ENCODE results near the gene CCDC59. TPM values are rescaled to one million over a fixed set of nuclear protein-coding genes. Genes with fewer than 3 reads are reported as not detected.

CCDC59 gene
- total and polyA plus RNA-seq, 9 of the 15 experiments (the other 6 are each of a cell fraction or from before 2014, with no cell fraction given) = 34.0 to 186 (median 119) TPM

DNA sequence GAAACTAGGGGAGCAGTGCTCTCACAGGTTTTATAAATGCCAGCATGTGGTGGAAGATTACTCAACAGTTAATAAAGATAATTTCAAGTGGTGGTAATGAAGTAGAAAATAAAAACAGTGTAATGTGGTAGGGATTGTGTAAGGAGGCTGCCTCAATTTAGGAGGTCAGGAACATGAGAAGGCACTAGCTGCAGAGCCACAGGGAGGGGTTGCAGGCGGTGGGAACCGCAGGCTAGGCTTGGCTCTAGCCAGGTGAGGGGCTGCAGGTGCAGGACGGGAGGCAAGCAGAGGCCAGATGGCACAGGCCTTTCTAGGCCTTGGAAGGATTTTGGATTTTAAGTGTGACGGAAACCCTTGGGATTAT is 910 bp upstream of the CCDC59 start:
- intact Hi-C loops (cut with micrococcal nuclease) = no loop called here
- no peak for FAIRE-seq
- Histone ChIP-seq H3K9me1 (ENCODE audit: control insufficient read depth, insufficient read depth, low read length) (no peaks in the 10 kb centered on the region), H3K9me3 (replicated peaks; ENCODE audit: control insufficient read depth, insufficient read depth, low read depth, low read length) (no peaks in the 10 kb centered on the region), H2AFZ (ENCODE audit: low read depth, low read length) (peak overlapping the region; percentile 99), H4K20me1 (replicated peaks; ENCODE audit: control insufficient read depth, insufficient read depth, low read length) (no peaks in the 10 kb centered on the region; the same call in 1 of the 2 replicates), H3K4me1 (replicated peaks in 1 of 2; ENCODE audit: control insufficient read depth in 2 of 2, insufficient read depth in 2 of 2, low read length in 2 of 2) (peaks cover 0 to 3% of the 10 kb centered on the region in 2 experiments; a peak in 2 of 5 replicates), H3K9ac (ENCODE audit: insufficient read depth in 1 of 2, low read depth in 2 of 2, low read length in 2 of 2) (peak overlapping the region; percentile 60 to 90), H3K4me2 (ENCODE audit: insufficient read depth, low read length) (peak overlapping the region; percentile 84), H3K36me3 (ENCODE audit: control insufficient read depth, insufficient read depth, low read length) (peaks cover 29% of the 10 kb centered on the region), H3K27ac (ENCODE audit: extremely low read depth, low read depth, low read length) (peak overlapping the region; percentile 55; the same call in 1 of the 3 replicates), H3K27me3 (ENCODE audit: control insufficient read depth in 2 of 2, insufficient read depth in 2 of 2, low read length in 2 of 2) (no peaks in the 10 kb centered on the region), H3K79me2 (ENCODE audit: control insufficient read depth, insufficient read depth, low read length) (peaks cover 36% of the 10 kb centered on the region), H3K4me3 (peak overlapping the region; percentile 95)
- TSS peak; percentile 57 for BruUV-seq (replicated peaks)
- DNase-seq (ENCODE audit: extremely low read depth in 1 of 4, low spot score in 3 of 4) = peak in 2 of 4 experiments; percentile 11 to 41
- whole genome bisulfite sequencing (ENCODE audit: insufficient coverage, low coverage, missing lambda C conversion rate) = 5% methylated on average over 4 of the region's 4 CpGs
- TF ChIP-seq CEBPB (tag; IDR thresholded peaks at IDR 0.05) (peak; percentile 7; the same call in 1 of the 2 replicates), FUS (optimal IDR thresholded peaks at IDR 0.05; ENCODE audit: low read depth, low read length) (no peak), ZNF224 (CRISPR knock-in tag; IDR thresholded peaks at IDR 0.05) (0 out of 2 replicates have a peak, but pooled peaks have one; percentile 63)
- ChIA-PET CTCF (ENCODE audit: low intra/inter-chr PET ratio) (interaction anchor here (0.6 kb wide), 1 partner anchor 340 kb away, joined by 3 read pairs; no protein-coding TSS in a partner anchor), POLR2A (interaction anchor here (0.6 kb wide), 1 partner anchor 477 kb away, joined by 4 read pairs; no protein-coding TSS in a partner anchor)
- in situ Hi-C loops (cut with MboI) = no loop called here
- ATAC-seq = peak; percentile 54

DNA sequence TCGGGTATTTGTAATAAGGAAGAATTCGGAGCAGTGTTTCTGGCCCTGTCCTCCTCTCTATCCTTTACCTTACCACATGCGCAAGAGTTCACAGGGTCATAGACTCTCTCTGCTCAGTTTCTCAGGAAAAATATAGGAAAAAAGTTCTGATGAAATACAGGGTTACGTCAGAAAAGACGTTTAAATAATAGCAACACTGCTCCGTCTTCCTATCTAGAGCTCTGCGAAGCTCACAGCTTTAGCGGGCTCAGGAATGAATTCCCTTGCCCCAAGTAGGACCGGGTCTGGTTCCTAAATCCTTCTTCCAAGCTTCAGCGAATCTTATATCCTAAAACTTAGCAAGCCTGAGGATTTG is 365 bp downstream of the CCDC59 start:
- ChIA-PET POLR2A (interaction anchor here (0.9 to 1.3 kb wide), 4 partner anchors 8 to 23 kb away, joined by 3 to 6 read pairs (median 4); no protein-coding TSS in a partner anchor), CTCF (ENCODE audit: low intra/inter-chr PET ratio) (no interaction called here)
- DNase-seq (ENCODE audit: extremely low read depth in 1 of 4, low spot score in 3 of 4) (peak in 3 of 4 experiments; percentile 20 to 23 (median 21)), FAIRE-seq (no peak), ATAC-seq (peak; percentile 5; the same call in 2 of the 3 replicates)
- Histone ChIP-seq H3K4me1 (replicated peaks in 1 of 2; ENCODE audit: control insufficient read depth in 2 of 2, insufficient read depth in 2 of 2, low read length in 2 of 2) (peaks cover 0 to 3% of the 10 kb centered on the region in 2 experiments; a peak in 2 of 5 replicates), H4K20me1 (replicated peaks; ENCODE audit: control insufficient read depth, insufficient read depth, low read length) (no peaks in the 10 kb centered on the region; the same call in 1 of the 2 replicates), H3K4me3 (peak overlapping the region; percentile 95), H3K9me3 (replicated peaks; ENCODE audit: control insufficient read depth, insufficient read depth, low read depth, low read length) (no peaks in the 10 kb centered on the region), H3K9me1 (ENCODE audit: control insufficient read depth, insufficient read depth, low read length) (no peaks in the 10 kb centered on the region), H3K4me2 (ENCODE audit: insufficient read depth, low read length) (peak overlapping the region; percentile 99; the same call in 1 of the 2 replicates), H3K79me2 (ENCODE audit: control insufficient read depth, insufficient read depth, low read length) (peaks cover 36% of the 10 kb centered on the region), H2AFZ (ENCODE audit: low read depth, low read length) (peak overlapping the region; percentile 100), H3K9ac (ENCODE audit: insufficient read depth in 1 of 2, low read depth in 2 of 2, low read length in 2 of 2) (peak overlapping the region; percentile 98 to 100), H3K27ac (ENCODE audit: extremely low read depth, low read depth, low read length) (peak overlapping the region; percentile 100), H3K36me3 (ENCODE audit: control insufficient read depth, insufficient read depth, low read length) (peaks cover 42% of the 10 kb centered on the region), H3K27me3 (ENCODE audit: control insufficient read depth in 2 of 2, insufficient read depth in 2 of 2, low read length in 2 of 2) (no peaks in the 10 kb centered on the region)
- TF ChIP-seq, protein P1, sequence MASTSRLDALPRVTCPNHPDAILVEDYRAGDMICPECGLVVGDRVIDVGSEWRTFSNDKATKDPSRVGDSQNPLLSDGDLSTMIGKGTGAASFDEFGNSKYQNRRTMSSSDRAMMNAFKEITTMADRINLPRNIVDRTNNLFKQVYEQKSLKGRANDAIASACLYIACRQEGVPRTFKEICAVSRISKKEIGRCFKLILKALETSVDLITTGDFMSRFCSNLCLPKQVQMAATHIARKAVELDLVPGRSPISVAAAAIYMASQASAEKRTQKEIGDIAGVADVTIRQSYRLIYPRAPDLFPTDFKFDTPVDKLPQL (IDR thresholded peaks at IDR 0.05; ENCODE audit: extremely low read depth, insufficient read length) = no peak
- TF ChIP-seq CEBPG (CRISPR knock-in tag; IDR thresholded peaks at IDR 0.05) (0 out of 2 replicates have a peak, but pooled peaks have one; percentile 3), CEBPG (tag; conservative IDR thresholded peaks at IDR 0.05 in 1 of 2, IDR thresholded peaks at IDR 0.05 in 1 of 2) (no peak), ZNF830 (CRISPR knock-in tag; IDR thresholded peaks at IDR 0.05) (0 out of 2 replicates have a peak, but pooled peaks have one; percentile 33)
- in situ Hi-C loops (cut with MboI) = no loop called here
- WGBS (ENCODE audit: insufficient coverage, low coverage, missing lambda C conversion rate) = 2% methylated on average over 10 of the region's 10 CpGs
- intact Hi-C loops (cut with micrococcal nuclease) = no loop called here
- BruUV-seq (replicated peaks) = TSS peak; percentile 48
